ENCODE results near the gene TENM3. TPM values are rescaled to one million over a fixed set of nuclear protein-coding genes. Genes with fewer than 3 reads are reported as not detected.

Gene TENM3
- polyA plus RNA-seq, 1 experiment, result 9.2 TPM

GRCh38 chr4:182310962-182311361 is 67.8 kb downstream of the TENM3 start:
- H3K36me3 ChIP-seq (ENCODE audit: control insufficient read depth, insufficient read depth, low read length), result no peaks in the 10 kb centered on the region
- no peak for DNase-seq (ENCODE audit: low read depth)
- no peaks in the 10 kb centered on the region for H3K27me3 ChIP-seq (ENCODE audit: control insufficient read depth, insufficient read depth, low read length)
- no peak for TF ChIP-seq CTCF (IDR thresholded peaks at IDR 0.05; ENCODE audit: insufficient read depth, low read depth, low read length)
- CTCF ChIA-PET, result no interaction called here
- POLR2A ChIA-PET, result no interaction called here
- no peak overlapping the region for H3K4me3 ChIP-seq (ENCODE audit: low read depth, low read length)

DNA sequence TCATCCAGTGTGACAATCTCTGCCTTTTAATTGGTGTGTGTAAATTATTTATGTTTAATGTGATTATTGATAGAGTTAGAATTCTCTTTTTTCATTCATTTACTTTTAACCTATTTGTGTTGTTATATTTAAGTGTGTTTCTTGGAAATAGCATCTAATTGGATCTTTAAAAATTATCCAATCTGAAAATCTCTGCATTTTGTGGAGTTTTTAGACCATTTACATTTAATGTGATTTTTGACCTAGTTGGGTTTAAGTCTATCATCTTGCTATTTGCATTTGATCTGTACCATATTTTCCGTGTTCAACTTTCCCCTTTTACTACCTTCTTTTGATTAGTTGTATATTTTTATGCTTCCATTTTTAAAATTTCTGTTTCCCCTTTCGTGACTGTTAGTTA is 71.3 kb downstream of the TENM3 start:
- no peaks in the 10 kb centered on the region for H3K36me3 ChIP-seq (ENCODE audit: control insufficient read depth, insufficient read depth, low read length)
- POLR2A ChIA-PET, result no interaction called here
- H3K27me3 ChIP-seq (ENCODE audit: control insufficient read depth, insufficient read depth, low read length), result no peaks in the 10 kb centered on the region
- TF ChIP-seq CTCF (IDR thresholded peaks at IDR 0.05; ENCODE audit: insufficient read depth, low read depth, low read length), result no peak
- no peak for DNase-seq (ENCODE audit: low read depth)
- no peak overlapping the region for H3K4me3 ChIP-seq (ENCODE audit: low read depth, low read length)
- CTCF ChIA-PET, result no interaction called here

- no peaks in the 10 kb centered on the region for H3K27me3 ChIP-seq (ENCODE audit: control insufficient read depth, insufficient read depth, low read length)
- ChIA-PET CTCF (no interaction called here), POLR2A (no interaction called here)
- no peak for DNase-seq (ENCODE audit: low read depth)
- no peak overlapping the region for H3K4me3 ChIP-seq (ENCODE audit: low read depth, low read length)
- TF ChIP-seq CTCF (IDR thresholded peaks at IDR 0.05; ENCODE audit: insufficient read depth, low read depth, low read length), result no peak
- H3K36me3 ChIP-seq (ENCODE audit: control insufficient read depth, insufficient read depth, low read length), result no peaks in the 10 kb centered on the region
Measured at GRCh38 chr4:182318256-182318655, 75.1 kb downstream of the TENM3 start.

DNA sequence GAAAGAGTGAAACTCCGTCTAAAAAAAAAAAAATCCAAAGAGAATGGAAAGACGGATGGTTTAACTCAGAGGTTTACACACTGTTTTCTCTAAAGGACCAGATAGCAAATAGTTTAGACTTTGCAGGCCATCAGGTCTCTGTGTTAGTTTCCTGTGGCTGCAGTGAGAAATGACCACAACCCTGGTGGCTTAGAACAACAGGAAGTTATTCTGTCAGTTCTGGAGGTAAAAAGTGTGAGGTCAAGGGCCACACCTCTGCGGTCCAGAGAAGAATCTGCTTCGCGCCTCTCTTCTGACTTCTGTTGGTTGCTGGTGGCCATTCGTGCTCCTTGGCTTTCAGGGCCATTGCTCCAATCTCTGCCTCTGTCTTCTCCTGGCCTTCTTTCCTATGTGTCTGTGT is 76.9 kb downstream of the TENM3 start:
- no peaks in the 10 kb centered on the region for H3K27me3 ChIP-seq (ENCODE audit: control insufficient read depth, insufficient read depth, low read length)
- TF ChIP-seq CTCF (IDR thresholded peaks at IDR 0.05; ENCODE audit: insufficient read depth, low read depth, low read length), result no peak
- ChIA-PET POLR2A (no interaction called here), CTCF (interaction anchor here (0.5 kb wide), 1 partner anchor 119 kb away, joined by 3 read pairs; no protein-coding TSS in a partner anchor)
- no peaks in the 10 kb centered on the region for H3K36me3 ChIP-seq (ENCODE audit: control insufficient read depth, insufficient read depth, low read length)
- no peak overlapping the region for H3K4me3 ChIP-seq (ENCODE audit: low read depth, low read length)
- DNase-seq (ENCODE audit: low read depth), result no peak

DNA sequence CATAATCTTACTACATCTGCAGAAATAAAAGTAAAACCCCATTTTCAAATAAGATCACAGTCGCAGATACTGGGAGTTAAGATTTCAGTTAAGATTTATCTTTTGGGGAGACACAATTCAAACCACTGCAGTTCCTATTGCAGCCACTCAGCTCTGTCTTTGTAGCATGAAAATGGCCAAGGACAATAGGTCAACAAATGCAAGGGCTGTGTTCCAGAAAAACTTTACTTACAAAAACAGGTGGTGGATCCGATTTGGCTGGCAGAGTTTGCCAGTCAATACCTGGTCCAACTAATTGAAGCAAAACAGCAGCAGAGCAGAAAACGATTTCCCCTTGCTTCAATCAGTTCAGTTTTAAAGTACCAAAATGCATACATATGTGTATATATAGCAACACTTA is 77.4 kb downstream of the TENM3 start:
- ChIA-PET POLR2A (no interaction called here), CTCF (interaction anchor here (0.5 kb wide), 1 partner anchor 120 kb away, joined by 3 read pairs; no protein-coding TSS in a partner anchor)
- no peak for TF ChIP-seq CTCF (IDR thresholded peaks at IDR 0.05; ENCODE audit: insufficient read depth, low read depth, low read length)
- H3K36me3 ChIP-seq (ENCODE audit: control insufficient read depth, insufficient read depth, low read length), result no peaks in the 10 kb centered on the region
- H3K27me3 ChIP-seq (ENCODE audit: control insufficient read depth, insufficient read depth, low read length), result no peaks in the 10 kb centered on the region
- DNase-seq (ENCODE audit: low read depth), result no peak
- H3K4me3 ChIP-seq (ENCODE audit: low read depth, low read length), result no peak overlapping the region

Measured in BJ (cell line).